CD4-positive, alpha-beta T cell treated with Interferon alpha-2 for 1 hour (primary cell): Measurements from ENCODE around the gene EPN1.

Source experiments
- DNase-seq, 2 donors: peaks; one replicate each; pipeline ENCODE4 v3.0.0-alpha.2; 2020 to 2022

EPN1 gene

GRCh38 chr19:55680339-55681130, 5.5 kb downstream of the EPN1 start:
- DNase-seq: no peak

GRCh38 chr19:55681131-55682092, 6.4 kb downstream of the EPN1 start:
- no peak for DNase-seq

- no peak for DNase-seq
Observed at GRCh38 chr19:55683449-55684261, 8.6 kb downstream of the EPN1 start.

- DNase-seq: no peak
Observed at GRCh38 chr19:55684946-55685681, 10.1 kb downstream of the EPN1 start.

- DNase-seq: no peak
Observed at GRCh38 chr19:55685776-55686175, 10.8 kb downstream of the EPN1 start.

GRCh38 chr19:55686311-55687050, 11.5 kb downstream of the EPN1 start:
- DNase-seq: no peak

- DNase-seq: no peak
Observed at GRCh38 chr19:55687281-55688201, 12.5 kb downstream of the EPN1 start.

GRCh38 chr19:55688422-55689218, 13.6 kb downstream of the EPN1 start:
- no peak for DNase-seq

GRCh38 chr19:55689411-55690108, 14.5 kb downstream of the EPN1 start:
- DNase-seq: no peak

- DNase-seq: no peak
Observed at GRCh38 chr19:55690109-55690768, 15.2 kb downstream of the EPN1 start.

GRCh38 chr19:55690769-55691545, 15.9 kb downstream of the EPN1 start:
- DNase-seq: no peak

GRCh38 chr19:55691561-55692481, 16.8 kb downstream of the EPN1 start:
- DNase-seq: no peak

- no peak for DNase-seq
Observed at GRCh38 chr19:55692681-55693081, 17.7 kb downstream of the EPN1 start.

GRCh38 chr19:55693336-55693974, 18.4 kb downstream of the EPN1 start:
- DNase-seq: no peak

- DNase-seq: no peak
Observed at GRCh38 chr19:55694241-55694655, 19.2 kb downstream of the EPN1 start.
